Stimulated activated naive CD4-positive, alpha-beta T cell treated with Interleukin-2 at 50 U/mL for 16 hours (primary cell): Measurements from ENCODE around the gene DTD1.

Experiments used
- DNase-seq: peaks from one replicate; lab custom pipeline; 2025; lab: John Stamatoyannopoulos, UW

DTD1 gene

GRCh38 chr20:18615020-18615650, 27.3 kb downstream of the DTD1 start:
- no peak for DNase-seq

- DNase-seq, result no peak
These were observed 33.1 kb downstream of the DTD1 start for GRCh38 chr20:18621004-18621403.

- no peak for DNase-seq
These were observed 35.5 kb downstream of the DTD1 start for GRCh38 chr20:18623156-18623910.

- no peak for DNase-seq
These were observed 37.1 kb downstream of the DTD1 start for GRCh38 chr20:18624948-18625347.

GRCh38 chr20:18625907-18626655, 38.2 kb downstream of the DTD1 start:
- DNase-seq, result no peak

DNA sequence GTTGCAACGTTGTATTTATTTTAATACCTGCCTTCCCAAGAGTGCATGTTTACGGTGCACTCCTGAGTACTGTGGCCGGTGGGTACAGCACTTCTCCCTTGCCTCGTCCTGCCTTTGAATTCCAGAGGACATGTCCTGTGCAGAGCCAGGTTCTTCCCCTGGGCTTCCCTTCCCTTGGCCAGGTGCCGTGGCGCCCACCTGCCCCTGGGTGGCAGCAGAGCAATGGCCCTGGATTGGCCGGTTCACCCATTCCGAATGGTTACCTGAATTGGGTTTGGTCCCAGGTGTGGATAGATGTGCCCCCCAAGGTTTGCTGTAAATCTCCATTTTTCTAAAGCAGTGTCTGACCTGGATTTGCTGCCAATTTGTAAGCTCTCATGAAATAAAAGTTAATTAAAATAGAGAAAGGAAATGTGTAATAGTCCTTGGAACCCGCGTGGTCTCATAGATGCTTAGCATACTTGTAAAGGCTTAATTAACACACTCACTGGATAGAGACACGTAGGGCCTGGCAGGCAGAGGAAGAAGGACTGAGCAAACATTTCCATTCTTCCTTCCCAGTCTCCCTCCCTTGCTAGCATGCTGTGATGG, 40.6 kb downstream of the DTD1 start:
- no peak for DNase-seq

DNA sequence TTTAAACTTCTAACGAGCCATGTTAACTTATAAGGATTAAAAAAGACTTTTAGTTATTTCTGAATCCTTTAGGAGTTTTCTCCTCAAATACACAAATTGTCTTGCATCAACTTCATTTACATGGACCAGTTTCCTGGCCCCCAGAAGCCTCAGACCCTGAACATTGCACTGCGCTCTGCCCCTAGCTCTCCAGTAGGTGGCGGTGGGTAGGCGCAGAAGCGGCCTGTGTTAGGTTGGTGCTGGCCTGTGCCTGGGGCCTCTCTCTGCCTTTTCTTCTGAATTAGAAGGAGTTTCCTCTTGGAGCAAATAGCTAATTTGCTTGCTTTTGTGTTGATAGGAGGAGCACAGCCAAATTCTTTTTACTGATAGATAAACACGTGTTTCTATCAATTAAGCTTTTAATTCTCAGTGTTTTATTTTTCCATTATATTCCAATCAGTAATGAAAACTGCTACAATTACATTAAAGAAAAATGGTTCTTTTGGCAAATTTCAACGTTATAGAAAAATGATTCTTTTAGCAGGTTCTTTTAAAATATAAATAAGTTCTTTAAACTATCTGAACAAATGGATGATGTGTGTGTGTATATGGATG, 44.4 kb downstream of the DTD1 start:
- DNase-seq, result peak; percentile 4

DNA sequence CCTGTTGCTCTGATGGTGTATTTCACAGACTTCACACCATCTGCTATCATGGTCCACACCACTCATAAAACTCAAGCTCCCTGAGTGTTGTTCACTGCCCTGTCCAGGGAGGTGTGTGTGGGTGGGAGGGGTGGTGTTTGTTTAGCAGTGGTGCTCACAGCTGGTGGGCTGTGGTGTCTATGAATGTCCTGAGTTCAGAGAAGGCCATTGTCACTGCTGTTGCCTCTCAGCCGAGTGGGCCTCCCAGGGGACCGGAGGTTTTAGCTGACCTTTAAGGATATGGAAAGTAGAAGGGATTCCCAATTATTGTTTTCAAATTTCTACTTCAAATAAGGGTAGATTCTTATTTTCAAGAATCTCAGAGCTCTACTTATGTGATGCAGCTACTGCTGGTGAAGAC, 45.6 kb downstream of the DTD1 start:
- no peak for DNase-seq

GRCh38 chr20:18634501-18634900, 46.6 kb downstream of the DTD1 start:
- no peak for DNase-seq

DNA sequence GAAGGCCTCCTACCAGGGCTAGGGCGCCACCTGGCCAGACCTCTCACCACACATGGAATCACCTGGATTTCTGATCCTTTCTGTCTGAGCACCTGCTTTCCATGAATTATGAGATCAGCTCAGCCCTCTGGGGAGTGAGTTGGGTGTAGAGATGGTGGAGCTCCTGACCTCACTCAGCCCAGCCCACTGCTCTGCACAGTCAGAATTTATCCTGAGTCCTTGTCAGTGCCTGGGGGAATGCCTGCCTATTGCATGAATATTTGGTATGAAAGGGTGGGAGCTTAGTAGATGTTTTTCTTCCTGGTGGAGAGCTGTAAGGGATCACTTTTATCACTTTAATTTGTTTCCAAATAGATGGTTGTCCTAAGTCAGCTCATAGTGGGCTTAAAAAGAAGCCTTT, 47.5 kb downstream of the DTD1 start:
- DNase-seq, result no peak

GRCh38 chr20:18637224-18637623, 49.4 kb downstream of the DTD1 start:
- DNase-seq, result no peak

GRCh38 chr20:18638768-18639167, 50.9 kb downstream of the DTD1 start:
- no peak for DNase-seq

DNA sequence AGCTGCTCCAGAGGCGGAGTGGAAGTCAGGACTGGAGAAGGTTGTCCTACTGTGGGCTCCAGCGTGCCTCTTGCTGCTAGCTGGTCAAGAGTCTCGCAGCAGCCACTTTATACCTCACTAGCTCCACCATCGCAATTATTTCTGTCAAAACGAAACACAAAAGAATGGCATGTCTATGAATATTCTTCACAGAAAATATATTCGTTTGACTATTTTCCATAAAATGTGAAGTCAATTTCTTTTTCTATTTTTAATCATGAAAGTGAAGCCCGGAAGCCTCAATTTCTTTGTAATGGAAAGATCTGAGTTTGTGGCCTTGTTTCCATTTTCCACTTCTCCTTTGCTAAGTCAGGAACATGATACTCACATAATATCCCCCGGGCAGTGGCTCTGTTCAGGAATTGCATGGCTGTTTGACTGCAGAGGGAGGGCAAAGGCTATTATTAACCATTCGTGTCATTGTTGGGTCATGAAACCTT, 51.7 kb downstream of the DTD1 start:
- DNase-seq, result no peak

DNA sequence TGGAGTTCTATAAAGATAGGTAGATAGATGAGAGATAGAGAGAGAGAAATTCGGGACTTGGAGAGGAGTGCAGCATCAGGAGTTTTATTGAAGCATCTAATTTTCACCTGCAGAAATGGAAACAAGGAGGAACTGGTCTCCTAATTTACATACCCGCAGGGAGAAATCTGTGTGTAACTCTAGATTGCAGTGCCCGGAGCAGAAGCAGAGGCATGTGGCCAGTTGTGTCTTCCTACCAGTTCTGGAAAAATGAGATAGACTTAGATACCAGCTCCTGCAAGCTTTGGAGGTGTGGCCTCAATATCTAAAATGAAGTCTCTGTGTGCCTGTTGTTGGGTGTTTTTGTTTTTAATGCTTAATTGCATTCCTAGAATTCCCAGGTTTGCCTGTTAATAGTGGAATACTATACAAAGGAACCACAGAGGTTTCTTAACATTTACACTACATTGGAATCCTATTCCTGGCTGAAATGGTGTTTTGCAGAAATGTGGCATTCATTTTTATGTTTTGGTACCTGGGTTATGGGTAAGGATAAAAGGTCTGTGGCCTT, 57.4 kb downstream of the DTD1 start:
- DNase-seq, result no peak

- DNase-seq, result no peak
These were observed 58.0 kb downstream of the DTD1 start for GRCh38 chr20:18645851-18646250.

DNA sequence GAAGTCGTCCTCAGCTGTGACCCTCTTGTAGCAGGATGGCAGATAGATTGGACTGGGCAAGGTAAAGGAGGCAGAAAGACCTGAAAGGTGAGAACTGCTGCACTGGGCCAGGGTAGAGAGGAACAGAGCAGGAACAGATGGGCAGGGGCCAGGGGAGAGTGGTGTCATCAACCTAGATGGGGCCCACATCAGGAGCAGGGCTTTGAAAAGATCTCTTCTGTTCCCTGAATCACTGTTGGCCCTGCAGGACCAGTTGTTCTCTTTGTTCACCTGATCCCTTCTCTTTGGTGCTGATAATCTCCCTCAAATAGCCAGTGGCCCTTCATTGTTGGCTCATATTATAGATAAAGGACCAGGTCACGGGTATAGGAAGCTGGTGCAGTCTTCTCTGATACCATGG, 59.9 kb downstream of the DTD1 start:
- DNase-seq, result no peak

DNA sequence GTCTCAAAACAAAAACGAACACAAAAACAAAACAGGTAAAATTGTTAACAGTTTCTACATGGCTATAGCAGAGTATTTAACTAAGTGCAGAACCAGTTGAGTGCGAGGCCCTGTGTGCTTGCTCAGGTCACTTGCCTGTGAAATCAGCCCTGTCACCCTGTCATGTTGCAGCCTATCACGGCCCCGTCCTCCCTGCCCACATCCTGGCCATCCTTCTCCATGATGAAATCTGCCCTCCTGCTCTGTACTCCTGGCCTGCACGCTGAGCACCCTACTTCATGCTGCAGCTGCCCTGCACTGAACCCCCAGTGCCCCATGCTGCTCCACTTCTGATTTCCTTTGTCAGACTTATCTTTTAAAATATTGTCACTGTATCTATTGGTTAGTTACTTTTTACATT, 62.4 kb downstream of the DTD1 start:
- DNase-seq, result no peak

- DNase-seq, result no peak
These were observed 66.0 kb downstream of the DTD1 start for GRCh38 chr20:18653736-18654447.

GRCh38 chr20:18654448-18654773, 66.6 kb downstream of the DTD1 start:
- DNase-seq, result no peak

- DNase-seq, result no peak
These were observed 69.7 kb downstream of the DTD1 start for GRCh38 chr20:18657575-18657974.

GRCh38 chr20:18662279-18663040, 74.6 kb downstream of the DTD1 start:
- DNase-seq, result no peak
